Spinal cord (tissue), 10 donors: ENCODE results near the gene PLB1. TPM values are rescaled to one million over a fixed set of nuclear protein-coding genes. Genes with fewer than 3 reads are reported as not detected.

Experiments used
- DNase-seq, 6 donors: peaks; one replicate each; pipeline versions ENCODE4 v3.0.0 to v3.0.0-alpha.2; 2013 to 2015; ENCODE audit warnings: low spot score in 6 of 6, low read depth in 4 of 6
- H3K27ac ChIP-seq: one replicate; pipeline ENCODE4 v1.5.1; 2013; ENCODE audit warnings: low read depth, low read length, control low read depth
- H3K27me3 ChIP-seq: one replicate; pipeline ENCODE4 v1.6.1; 2013; ENCODE audit warnings: low read length; ENCODE audit not compliant: control insufficient read depth, insufficient read depth
- H3K36me3 ChIP-seq: one replicate; pipeline ENCODE4 v1.6.1; 2013; ENCODE audit warnings: low read length; ENCODE audit not compliant: control insufficient read depth, insufficient read depth
- H3K4me1 ChIP-seq: one replicate; pipeline ENCODE4 v1.6.1; 2013; ENCODE audit warnings: low read length; ENCODE audit not compliant: control insufficient read depth, insufficient read depth
- H3K4me3 ChIP-seq: one replicate; pipeline ENCODE4 v1.5.1; 2013; ENCODE audit warnings: low read depth, low read length, control low read depth
- H3K9me3 ChIP-seq: one replicate; pipeline ENCODE4 v1.6.1; 2013; ENCODE audit warnings: low read length; ENCODE audit not compliant: control insufficient read depth, insufficient read depth
- WGBS: methylation state at CpG from one replicate; pipeline ENCODE4 v1.1.5; 2013; ENCODE audit warnings: missing lambda C conversion rate; ENCODE audit not compliant: insufficient coverage; 5-methylcytosine and 5-hydroxymethylcytosine counted together
- polyA plus RNA-seq, 2 donors: library from polyadenylated mRNA; unstranded; fragments of 120-200 nt; gene quantifications; one replicate each; pipeline ENCODE4 v1.2.1, GENCODE V29; 2013; ENCODE audit not compliant: insufficient read length in 2 of 2
- total RNA-seq, 2 donors: library from RNA; depleted of rRNA in 1 of 2; stranded (reverse); fragments of 120-200 nt in 1 of 2; fragments of >200 nt in 1 of 2; gene quantifications; one replicate each; pipeline versions ENCODE4 v1.2.3 to v1.2.4, GENCODE V29; 2013 to 2014
- donor health status: healthy.

PLB1 gene
- total and polyA plus RNA-seq, 4 donors, result 5.5 to 11.2 (median 10.6) TPM

DNA sequence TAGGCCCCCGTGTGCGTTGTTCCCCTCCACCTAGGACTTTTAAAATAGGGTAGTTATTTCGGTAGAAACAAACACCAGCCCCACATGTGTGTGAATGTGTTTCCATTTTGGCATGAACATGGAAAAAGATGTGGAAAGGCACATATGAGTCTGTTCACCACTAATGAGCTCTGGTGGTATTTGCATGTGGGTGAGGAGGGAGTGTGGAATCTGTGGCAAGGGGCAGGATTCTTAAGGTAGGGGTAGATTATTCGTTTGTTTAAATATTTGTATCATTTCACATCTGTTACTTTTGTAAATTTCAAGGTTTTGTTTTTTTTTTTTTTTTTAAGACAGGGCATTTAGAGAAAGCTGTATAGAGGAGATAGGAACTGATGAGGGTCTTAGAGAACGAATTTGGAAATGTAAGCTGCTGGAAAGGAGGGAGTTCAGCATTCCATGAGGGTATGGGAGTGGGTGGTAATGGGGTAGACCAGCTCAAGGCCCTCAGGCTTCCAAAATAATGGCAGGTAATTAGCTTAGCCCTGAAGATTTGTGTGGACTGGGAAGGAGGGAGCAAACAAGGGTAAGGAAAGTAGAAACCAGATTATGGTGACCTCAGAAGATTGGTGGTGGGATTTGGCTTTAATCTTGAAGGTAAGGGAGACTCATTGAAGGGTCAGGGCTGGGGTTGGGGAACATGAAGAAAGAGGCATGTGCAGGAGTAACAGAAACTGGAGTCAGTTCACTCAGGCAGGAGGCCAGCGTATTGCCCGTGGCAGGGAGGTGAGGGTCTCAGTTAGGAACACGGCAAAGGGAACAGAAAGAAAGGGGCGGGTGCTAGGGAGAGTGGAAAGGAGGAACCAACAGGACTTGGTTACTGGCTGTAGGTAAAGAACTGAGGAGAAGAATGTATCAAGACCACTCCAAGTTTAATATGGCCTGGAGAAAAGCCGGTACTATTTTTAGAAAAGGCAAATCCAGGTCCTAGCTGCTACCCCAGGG, 123.6 kb downstream of the PLB1 start:
- no peak overlapping the region for H3K27ac ChIP-seq
- WGBS, result 86% methylated on average over 6 of the region's 10 CpGs
- peaks cover 22% of the 10 kb centered on the region for H3K4me1 ChIP-seq

DNA sequence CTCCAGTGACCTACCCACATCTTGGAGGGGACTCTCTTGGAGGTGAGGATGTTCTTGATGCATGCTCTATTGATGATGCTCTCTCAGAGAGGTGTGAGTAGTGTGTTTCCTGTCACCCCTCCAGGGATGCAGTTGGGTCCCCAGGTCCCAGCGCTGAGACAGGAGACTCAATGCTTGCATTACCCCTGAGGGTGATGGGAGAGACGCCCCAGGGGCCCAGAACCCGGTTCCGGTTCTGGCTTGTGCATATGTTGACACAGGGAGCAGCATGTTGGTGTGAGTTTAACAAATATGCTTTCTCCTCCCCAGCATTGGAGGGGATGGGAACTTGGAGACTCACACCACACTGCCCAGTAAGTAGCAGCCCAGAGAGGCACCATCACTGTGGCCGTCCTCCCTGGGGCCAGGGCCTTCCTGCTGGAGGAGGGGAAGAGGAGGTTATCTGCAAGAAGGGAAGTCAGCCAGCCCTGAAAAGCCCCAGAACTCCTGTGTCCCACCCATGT, 124.5 kb downstream of the PLB1 start:
- Histone ChIP-seq H3K4me3 (no peak overlapping the region), H3K36me3 (no peaks in the 10 kb centered on the region), H3K27me3 (no peaks in the 10 kb centered on the region), H3K27ac (peak overlapping the region; percentile 78), H3K4me1 (peaks cover 30% of the 10 kb centered on the region), H3K9me3 (no peaks in the 10 kb centered on the region)
- WGBS, result 88% methylated on average over 1 of the region's 5 CpGs
- DNase-seq, result no peak

More for the DNA sequence above, 123.6 kb downstream of the PLB1 start:
- no peaks in the 10 kb centered on the region for H3K36me3 ChIP-seq
- H3K4me3 ChIP-seq, result no peak overlapping the region
- no peak for DNase-seq
- no peaks in the 10 kb centered on the region for H3K9me3 ChIP-seq
- no peaks in the 10 kb centered on the region for H3K27me3 ChIP-seq

DNA sequence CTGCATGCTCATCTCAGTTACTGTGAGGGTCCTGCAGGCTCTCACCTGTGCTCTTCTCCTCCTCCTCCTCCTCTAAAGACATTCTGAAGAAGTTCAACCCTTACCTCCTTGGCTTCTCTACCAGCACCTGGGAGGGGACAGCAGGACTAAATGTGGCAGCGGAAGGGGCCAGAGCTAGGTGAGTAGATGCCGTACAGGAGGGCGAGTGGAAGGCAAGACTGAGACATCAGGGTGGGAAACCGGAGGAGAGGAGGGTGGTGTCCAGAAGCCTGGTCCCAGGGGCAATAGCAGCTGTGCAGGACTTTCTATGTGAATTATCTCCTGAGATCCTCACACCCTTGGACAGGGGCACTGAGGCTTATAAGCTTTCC, 124.9 kb downstream of the PLB1 start:
- no peak for DNase-seq
- Histone ChIP-seq H3K36me3 (no peaks in the 10 kb centered on the region), H3K27ac (peak overlapping the region; percentile 78), H3K9me3 (no peaks in the 10 kb centered on the region), H3K4me3 (no peak overlapping the region), H3K4me1 (peaks cover 35% of the 10 kb centered on the region), H3K27me3 (no peaks in the 10 kb centered on the region)
- WGBS, result 93% methylated on average over 4 of the region's 4 CpGs

DNA sequence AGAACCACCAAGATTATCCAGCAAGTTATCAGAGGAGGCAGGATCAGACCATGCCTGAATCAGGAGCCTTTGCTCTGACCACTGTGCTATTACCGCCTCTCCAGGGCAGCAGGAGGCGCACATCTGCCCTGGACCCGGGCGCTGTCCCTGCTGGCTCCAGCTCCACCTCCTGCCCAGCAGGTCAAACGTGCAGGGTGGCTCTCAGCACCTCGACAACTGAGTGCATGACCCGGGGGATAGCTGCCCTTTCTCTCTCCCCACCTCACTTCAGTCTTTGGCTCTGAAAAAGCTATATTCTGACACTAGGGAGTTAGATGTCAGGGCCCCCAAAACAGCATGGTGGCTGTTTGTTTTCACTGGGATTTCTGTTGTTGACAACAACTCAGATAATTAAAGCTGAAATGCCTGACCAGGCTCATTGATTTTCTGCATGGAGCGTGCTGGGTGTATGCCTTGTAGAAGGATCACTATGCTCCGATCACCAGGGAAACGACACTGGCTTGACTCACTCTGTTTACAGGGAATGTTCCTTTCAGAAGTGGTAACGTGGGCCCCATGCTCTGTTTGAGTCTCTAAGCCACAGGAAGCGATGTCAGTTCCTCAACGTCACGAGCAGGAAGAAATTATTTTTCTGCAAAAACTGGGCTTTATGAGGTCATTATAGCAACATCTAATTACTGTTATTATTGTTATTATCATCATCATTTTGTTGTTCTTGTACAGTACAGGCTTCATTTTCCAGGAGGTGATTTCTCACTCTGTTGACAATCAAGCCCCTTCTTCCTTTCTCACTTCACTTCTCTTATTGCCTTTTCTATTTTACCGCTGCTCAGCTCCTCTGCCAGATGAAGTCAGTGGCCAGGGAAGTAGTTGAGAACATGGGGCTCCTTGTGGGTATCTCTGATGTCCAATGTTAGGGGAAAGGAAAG, 125.6 kb downstream of the PLB1 start:
- Histone ChIP-seq H3K9me3 (no peaks in the 10 kb centered on the region), H3K36me3 (no peaks in the 10 kb centered on the region), H3K4me1 (peaks cover 35% of the 10 kb centered on the region), H3K4me3 (no peak overlapping the region), H3K27me3 (no peaks in the 10 kb centered on the region), H3K27ac (peak overlapping the region; percentile 78)
- DNase-seq, result peak; percentile 49 to 91 (median 64)
- 7% methylated on average over 11 of the region's 15 CpGs for WGBS

DNA sequence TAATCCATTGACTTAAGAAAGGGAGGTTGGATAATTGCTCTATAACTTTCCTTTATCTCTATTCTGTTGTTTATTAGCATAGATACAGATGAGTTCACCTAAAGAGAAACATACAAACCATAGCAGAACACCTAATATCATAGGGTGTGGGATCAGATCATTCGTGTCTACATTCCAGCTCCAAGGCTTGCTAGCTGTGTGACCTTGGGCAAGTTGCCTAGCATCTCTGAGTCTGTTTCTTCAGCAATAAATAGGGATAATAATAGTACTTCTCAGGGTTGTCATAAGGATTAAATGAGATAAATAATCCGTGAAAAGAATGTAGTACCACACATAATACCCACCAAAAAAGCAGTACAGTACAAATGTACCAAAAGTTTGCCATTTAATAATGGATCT, 126.2 kb downstream of the PLB1 start:
- peaks cover 35% of the 10 kb centered on the region for H3K4me1 ChIP-seq
- WGBS, result 40% methylated on average over 1 of the region's 2 CpGs
- H3K9me3 ChIP-seq, result no peaks in the 10 kb centered on the region
- no peak for DNase-seq
- H3K27ac ChIP-seq, result peak overlapping the region; percentile 78
- H3K4me3 ChIP-seq, result no peak overlapping the region
- no peaks in the 10 kb centered on the region for H3K27me3 ChIP-seq
- no peaks in the 10 kb centered on the region for H3K36me3 ChIP-seq

DNA sequence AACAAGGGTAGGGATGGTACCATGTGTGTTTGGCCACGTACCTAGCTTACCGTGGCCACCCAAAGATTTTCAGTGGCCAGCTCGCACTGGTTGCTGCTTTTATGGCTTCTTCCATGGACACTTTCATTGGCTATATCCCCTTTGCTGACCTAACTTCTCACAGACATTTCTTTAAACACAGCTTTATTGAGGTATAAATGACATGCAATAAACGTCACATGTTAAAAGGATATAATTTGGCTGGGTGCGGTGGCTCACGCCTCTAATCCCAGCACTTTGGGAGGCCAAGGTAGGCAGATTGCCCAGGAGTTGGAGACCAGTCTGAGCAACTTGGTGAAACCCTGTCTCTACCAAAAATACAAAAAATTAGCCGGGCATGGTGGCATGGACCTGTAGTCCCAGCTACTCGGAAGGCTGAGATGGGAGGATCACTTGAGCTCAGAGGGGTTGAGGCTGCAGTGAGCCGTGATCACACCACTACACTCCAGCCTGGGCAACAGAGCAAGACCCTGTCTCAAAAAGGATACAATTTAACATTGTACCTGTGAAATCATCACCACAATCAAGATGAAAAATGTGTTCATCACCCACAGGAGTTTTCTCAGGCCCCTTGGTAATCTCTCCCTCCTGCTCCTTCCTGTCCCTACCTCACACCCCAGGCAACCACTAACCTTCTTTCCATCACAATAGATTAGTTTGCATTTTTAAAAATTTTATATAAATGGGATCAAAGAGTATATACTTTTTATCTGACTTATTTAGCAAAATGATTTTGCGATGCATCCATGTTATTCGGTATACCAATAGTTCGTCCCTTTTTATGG, 127.9 kb downstream of the PLB1 start:
- no peak overlapping the region for H3K4me3 ChIP-seq
- WGBS, result 94% methylated on average over 6 of the region's 12 CpGs
- H3K4me1 ChIP-seq, result peaks cover 30% of the 10 kb centered on the region
- no peak for DNase-seq
- H3K27me3 ChIP-seq, result no peaks in the 10 kb centered on the region
- no peaks in the 10 kb centered on the region for H3K9me3 ChIP-seq
- peaks cover 3% of the 10 kb centered on the region for H3K36me3 ChIP-seq
- H3K27ac ChIP-seq, result no peak overlapping the region

DNA sequence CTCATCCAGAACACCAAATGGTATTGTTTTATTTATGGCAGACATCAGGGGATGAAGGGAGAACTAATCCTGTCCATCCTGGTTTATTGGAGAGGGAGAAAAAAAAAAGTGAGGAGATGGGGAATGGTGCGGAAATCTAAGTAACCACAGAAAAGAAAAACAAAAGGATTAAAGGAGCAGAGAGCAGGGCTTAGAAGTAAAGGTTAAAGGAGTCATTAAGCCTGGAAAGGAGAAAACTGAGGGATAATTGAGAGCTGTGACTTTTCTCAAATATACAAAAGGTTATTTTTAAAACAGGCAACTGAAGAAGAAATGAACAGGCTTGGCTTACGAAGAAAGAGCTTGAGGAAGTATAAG, 128.6 kb downstream of the PLB1 start:
- 73% methylated on average over 2 of the region's 2 CpGs for WGBS
- Histone ChIP-seq H3K4me1 (peaks cover 30% of the 10 kb centered on the region), H3K27ac (no peak overlapping the region)

DNA sequence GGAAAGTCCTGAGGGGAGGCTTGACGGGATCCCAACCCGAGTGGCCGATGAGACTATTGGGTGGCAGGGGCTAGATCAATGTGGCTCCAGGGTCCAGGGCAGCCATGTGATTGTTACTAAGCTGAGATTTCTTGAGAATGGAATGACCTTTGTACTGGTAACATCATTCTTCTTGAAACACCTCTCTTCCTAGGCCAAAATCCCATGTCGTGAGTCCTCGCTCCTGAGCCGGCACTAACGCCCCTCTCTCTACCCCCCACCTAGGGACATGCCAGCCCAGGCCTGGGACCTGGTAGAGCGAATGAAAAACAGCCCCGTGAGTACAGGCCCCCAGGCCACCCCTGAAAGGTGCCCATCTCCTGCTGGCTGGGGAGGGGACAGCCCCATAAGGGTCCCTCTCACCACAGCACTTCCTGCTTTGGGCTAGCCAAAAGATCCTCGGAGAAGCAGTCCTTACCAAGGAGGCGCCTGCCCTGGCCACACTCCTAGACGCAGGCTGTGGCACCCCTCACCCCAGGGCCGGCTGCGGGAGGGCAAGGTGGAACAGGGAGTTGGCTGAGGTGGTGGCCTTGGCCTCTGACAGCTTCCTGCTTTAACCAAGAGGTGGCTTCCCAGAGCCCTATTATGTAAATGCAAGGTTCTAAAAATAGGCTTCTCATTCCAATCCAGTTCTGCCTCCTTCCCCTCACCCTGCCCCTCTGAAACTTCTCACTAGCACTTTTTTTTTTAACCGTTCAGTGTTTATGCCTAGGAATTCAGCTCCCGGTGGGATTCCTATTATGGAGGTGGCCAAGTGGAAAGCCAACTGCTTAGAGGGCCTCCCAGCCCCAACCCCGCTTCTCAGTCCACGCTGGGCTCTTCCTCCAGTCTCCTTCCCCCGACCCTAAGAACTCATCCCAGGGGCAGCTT, 129.2 kb downstream of the PLB1 start:
- Histone ChIP-seq H3K27ac (peak overlapping the region; percentile 34), H3K36me3 (peaks cover 3% of the 10 kb centered on the region), H3K27me3 (no peaks in the 10 kb centered on the region), H3K4me1 (peaks cover 27% of the 10 kb centered on the region), H3K4me3 (no peak overlapping the region), H3K9me3 (no peaks in the 10 kb centered on the region)
- 72% methylated on average over 14 of the region's 19 CpGs for WGBS
- no peak for DNase-seq

More for the DNA sequence above, 128.6 kb downstream of the PLB1 start:
- no peak for DNase-seq
- Histone ChIP-seq H3K36me3 (peaks cover 3% of the 10 kb centered on the region), H3K4me3 (no peak overlapping the region), H3K27me3 (no peaks in the 10 kb centered on the region), H3K9me3 (no peaks in the 10 kb centered on the region)
